Measurements from ENCODE around the gene SCAP. TPM values are rescaled to one million over a fixed set of nuclear protein-coding genes. Genes with fewer than 3 reads are reported as not detected.
A peak's percentile ranks its signal among the peaks of the same experiment; 100 is the strongest.

The SCAP gene
- total and polyA plus RNA-seq, 4 donors, result 44.1 to 91.8 (median 47.4) TPM

DNA sequence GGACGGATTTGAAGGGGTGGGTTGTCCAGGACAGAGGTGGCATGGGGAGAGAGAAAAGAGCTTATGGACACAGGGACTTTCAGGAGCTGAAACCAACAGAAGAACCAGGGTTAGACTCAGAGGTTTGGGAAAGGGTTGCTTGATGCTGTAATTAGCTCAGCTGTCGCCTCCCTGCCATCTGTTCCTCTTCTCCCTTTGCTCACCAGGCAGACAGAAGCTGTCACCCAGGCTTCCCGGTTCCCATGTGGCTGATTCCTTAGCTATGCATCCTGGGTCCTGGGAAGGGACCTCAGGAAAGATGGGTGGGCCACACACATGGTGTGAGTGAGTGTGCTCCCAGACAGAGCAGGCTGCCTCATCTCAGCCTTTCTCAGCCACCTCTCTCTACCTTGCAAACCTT is 80.9 kb downstream of the SCAP start:
- ATAC-seq (ENCODE audit: insufficient read depth, low FRiP score), result no peak
- TF ChIP-seq, protein P1, sequence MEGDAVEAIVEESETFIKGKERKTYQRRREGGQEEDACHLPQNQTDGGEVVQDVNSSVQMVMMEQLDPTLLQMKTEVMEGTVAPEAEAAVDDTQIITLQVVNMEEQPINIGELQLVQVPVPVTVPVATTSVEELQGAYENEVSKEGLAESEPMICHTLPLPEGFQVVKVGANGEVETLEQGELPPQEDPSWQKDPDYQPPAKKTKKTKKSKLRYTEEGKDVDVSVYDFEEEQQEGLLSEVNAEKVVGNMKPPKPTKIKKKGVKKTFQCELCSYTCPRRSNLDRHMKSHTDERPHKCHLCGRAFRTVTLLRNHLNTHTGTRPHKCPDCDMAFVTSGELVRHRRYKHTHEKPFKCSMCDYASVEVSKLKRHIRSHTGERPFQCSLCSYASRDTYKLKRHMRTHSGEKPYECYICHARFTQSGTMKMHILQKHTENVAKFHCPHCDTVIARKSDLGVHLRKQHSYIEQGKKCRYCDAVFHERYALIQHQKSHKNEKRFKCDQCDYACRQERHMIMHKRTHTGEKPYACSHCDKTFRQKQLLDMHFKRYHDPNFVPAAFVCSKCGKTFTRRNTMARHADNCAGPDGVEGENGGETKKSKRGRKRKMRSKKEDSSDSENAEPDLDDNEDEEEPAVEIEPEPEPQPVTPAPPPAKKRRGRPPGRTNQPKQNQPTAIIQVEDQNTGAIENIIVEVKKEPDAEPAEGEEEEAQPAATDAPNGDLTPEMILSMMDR (IDR thresholded peaks at IDR 0.05; ENCODE audit: control extremely low read depth, extremely low read depth), result no peak
- Histone ChIP-seq H3K4me3 (no peak overlapping the region), H3K36me3 (ENCODE audit: control insufficient read depth in 4 of 4, insufficient read depth in 4 of 4, low read length in 4 of 4) (peaks cover 0 to 14% (median 5%) of the 10 kb centered on the region in 4 donors), H3K27me3 (ENCODE audit: control insufficient read depth in 3 of 3, insufficient read depth in 3 of 3, low read length in 2 of 3) (no peaks in the 10 kb centered on the region), H3K9ac (ENCODE audit: insufficient read depth in 1 of 2, low read length in 2 of 2) (no peak overlapping the region), H3K27ac (ENCODE audit: low read depth in 1 of 2, low read length in 1 of 2) (peak overlapping the region in 1 of 2 donors; percentile 17), H3K4me1 (ENCODE audit: control insufficient read depth in 5 of 5, insufficient read depth in 5 of 5, low read length in 5 of 5) (peaks cover 8 to 25% (median 14%) of the 10 kb centered on the region in 5 donors), H3K9me3 (ENCODE audit: control insufficient read depth in 4 of 4, insufficient read depth in 3 of 4, low read length in 3 of 4) (no peaks in the 10 kb centered on the region)
- 57 to 70% methylated on average over 3 of the region's 3 CpGs for WGBS, 2 donors
- no peak for DNase-seq

- DNase-seq (peak; percentile 30 to 51 (median 36)), ATAC-seq (ENCODE audit: insufficient read depth, low FRiP score) (no peak)
- TF ChIP-seq, protein P1 (IDR thresholded peaks at IDR 0.05; ENCODE audit: control extremely low read depth, extremely low read depth), result no peak
- Histone ChIP-seq H3K36me3 (ENCODE audit: control insufficient read depth in 4 of 4, insufficient read depth in 4 of 4, low read length in 4 of 4) (peaks cover 0 to 12% (median 5%) of the 10 kb centered on the region in 4 donors), H3K4me1 (ENCODE audit: control insufficient read depth in 5 of 5, insufficient read depth in 5 of 5, low read length in 5 of 5) (peaks cover 8 to 25% (median 14%) of the 10 kb centered on the region in 5 donors), H3K27ac (ENCODE audit: low read depth in 1 of 2, low read length in 1 of 2) (no peak overlapping the region), H3K4me3 (no peak overlapping the region), H3K27me3 (ENCODE audit: control insufficient read depth in 3 of 3, insufficient read depth in 3 of 3, low read length in 2 of 3) (no peaks in the 10 kb centered on the region), H3K9ac (ENCODE audit: insufficient read depth in 1 of 2, low read length in 2 of 2) (no peak overlapping the region), H3K9me3 (ENCODE audit: control insufficient read depth in 4 of 4, insufficient read depth in 3 of 4, low read length in 3 of 4) (no peaks in the 10 kb centered on the region)
- 42 to 61% methylated on average over 8 of the region's 8 CpGs for WGBS, 2 donors
Observed at GRCh38 chr3:47394140-47394870, 81.4 kb downstream of the SCAP start.

DNA sequence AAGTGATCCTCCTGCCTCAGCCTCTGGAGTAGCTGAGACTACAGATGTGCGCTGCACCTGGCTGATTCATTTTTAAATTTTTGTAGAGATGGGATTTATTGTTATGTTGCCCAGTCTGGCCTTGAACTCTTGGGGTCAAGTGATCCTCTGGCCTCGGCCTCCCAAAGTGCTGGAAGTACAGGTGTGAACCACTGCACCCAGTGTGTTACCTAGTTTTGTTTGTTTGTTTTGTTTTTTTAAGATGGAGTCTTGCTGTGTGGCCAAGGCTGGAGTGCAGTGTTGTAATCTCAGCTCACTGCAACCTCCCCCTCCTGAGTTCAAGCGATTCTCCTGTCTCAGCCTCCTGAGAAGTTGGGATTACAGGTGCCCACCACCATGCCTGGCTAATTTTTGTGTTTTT is 82.8 kb downstream of the SCAP start:
- H3K27me3 ChIP-seq (ENCODE audit: control insufficient read depth in 3 of 3, insufficient read depth in 3 of 3, low read length in 2 of 3), result no peaks in the 10 kb centered on the region
- 93% methylated on average over 3 of the region's 3 CpGs for WGBS, 2 donors
- H3K4me1 ChIP-seq (ENCODE audit: control insufficient read depth in 5 of 5, insufficient read depth in 5 of 5, low read length in 5 of 5), result peaks cover 8 to 15% (median 12%) of the 10 kb centered on the region in 5 donors
- no peak overlapping the region for H3K4me3 ChIP-seq
- no peaks in the 10 kb centered on the region for H3K9me3 ChIP-seq (ENCODE audit: control insufficient read depth in 4 of 4, insufficient read depth in 3 of 4, low read length in 3 of 4)
- peaks cover 4 to 9% (median 5%) of the 10 kb centered on the region in 4 donors for H3K36me3 ChIP-seq (ENCODE audit: control insufficient read depth in 4 of 4, insufficient read depth in 4 of 4, low read length in 4 of 4)
- no peak for ATAC-seq (ENCODE audit: insufficient read depth, low FRiP score)
- TF ChIP-seq, protein P1 (IDR thresholded peaks at IDR 0.05; ENCODE audit: control extremely low read depth, extremely low read depth), result no peak
- H3K9ac ChIP-seq (ENCODE audit: insufficient read depth in 1 of 2, low read length in 2 of 2), result no peak overlapping the region
- H3K27ac ChIP-seq (ENCODE audit: low read depth in 1 of 2, low read length in 1 of 2), result no peak overlapping the region
- DNase-seq, result no peak

All from lung (tissue), 12 donors.